Left lobe of liver (tissue), 2 donors: ENCODE measurements around the gene PON2. TPM values are rescaled to one million over a fixed set of nuclear protein-coding genes. Genes with fewer than 3 reads are reported as not detected.
A peak's percentile ranks its signal among the peaks of the same experiment; 100 is the strongest.

Experiments used
- ATAC-seq: fragments of 200-7000 bp; cut with Tn5 transposase; one replicate; pipeline ENCODE4 v1.9.1; 2020; ENCODE audit warnings: mild to moderate bottlenecking, moderate library complexity
- DNase-seq: peaks from one replicate; pipeline ENCODE4 v3.0.0-alpha.2; 2020; ENCODE audit warnings: low spot score
- total RNA-seq: library from RNA; stranded (reverse); gene quantifications from one replicate; pipeline ENCODE4 v1.2.1, GENCODE V29; 2021
- donor health status: DM: no; HTN: no; CAD: no; lungs with moderate emphysema.
- donor health status: DM: no; HTN: yes; CAD: no.

PON2 gene
- total RNA-seq, 1 donor from 2014 or later, result 86.1 TPM

DNA sequence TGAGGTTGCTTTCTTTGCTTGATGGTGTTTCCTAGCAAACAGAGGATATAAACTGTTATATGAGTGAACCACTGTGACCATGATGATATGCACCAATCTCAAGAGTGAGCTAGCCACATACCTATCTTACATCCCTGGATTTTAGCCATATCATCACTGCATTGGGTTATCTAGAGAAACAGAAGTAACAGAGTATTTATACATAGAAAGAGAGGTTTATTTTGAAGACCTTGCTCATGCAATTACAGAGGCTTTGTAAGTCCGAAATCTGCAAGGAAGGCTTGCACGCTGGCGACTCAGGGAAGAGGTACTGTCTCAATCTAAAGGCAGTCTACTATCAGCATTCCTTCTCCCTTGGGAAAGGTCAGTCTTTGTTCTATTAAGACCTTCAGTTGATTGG lies 11.8 kb upstream of the PON2 start:
- no peak for ATAC-seq
- DNase-seq, result no peak

DNA sequence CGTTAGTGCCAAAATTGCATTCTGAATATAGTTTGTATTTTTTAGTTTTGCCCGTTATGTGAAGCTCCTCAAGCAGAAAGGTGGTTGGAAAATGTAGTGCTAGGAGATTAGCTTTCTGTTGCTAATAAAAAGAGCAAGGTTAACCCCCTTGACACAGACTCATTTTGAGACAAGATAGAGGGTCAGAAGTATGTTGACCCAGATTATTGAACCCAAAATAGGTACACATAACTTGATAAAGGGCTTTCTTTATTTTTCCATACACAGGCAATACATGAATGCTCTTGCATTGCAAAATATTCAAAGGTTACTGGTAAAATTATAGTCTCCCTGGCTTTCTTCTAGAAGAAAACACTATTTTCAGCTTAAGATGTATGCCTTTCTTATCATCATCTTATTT lies 10.0 kb upstream of the PON2 start:
- no peak for DNase-seq
- ATAC-seq, result no peak

DNA sequence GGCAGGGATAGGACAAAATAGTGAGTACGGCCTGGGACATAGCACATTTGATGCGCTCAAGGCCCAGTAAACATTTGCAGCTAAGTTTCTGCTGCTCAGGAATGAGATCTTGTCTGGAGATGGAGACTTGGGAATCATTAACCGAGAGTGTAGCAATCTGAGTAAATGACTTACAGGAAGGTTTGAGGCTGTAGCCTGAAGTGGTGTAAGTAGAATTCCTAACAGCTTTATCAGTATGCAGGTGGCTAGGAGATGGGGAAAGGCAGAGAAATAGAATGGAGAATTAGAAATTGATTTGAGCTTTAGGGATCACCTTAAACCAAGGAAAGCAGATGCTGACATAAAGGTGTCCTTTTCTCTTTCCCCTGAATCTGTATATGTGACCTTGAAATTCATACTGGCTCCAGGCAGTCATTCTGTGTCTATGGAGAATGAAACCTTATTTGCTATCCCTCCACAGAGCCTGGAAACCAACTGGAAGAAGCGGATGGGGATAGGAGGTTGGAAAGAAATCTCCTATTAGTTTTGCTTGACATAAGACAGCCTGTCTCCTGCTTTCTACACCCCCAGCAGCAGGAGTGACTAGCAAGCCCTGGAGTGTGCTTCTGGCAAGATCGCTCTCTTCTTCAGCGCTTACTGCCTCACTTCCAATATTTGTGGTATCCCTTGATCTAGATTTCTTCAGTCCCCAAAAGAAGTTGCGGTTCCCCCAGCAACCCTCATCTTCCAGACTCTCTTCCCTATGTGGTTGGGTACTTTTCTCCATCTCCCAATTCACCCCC lies 6.4 kb upstream of the PON2 start:
- ATAC-seq, result peak; percentile 62
- DNase-seq, result no peak

DNA sequence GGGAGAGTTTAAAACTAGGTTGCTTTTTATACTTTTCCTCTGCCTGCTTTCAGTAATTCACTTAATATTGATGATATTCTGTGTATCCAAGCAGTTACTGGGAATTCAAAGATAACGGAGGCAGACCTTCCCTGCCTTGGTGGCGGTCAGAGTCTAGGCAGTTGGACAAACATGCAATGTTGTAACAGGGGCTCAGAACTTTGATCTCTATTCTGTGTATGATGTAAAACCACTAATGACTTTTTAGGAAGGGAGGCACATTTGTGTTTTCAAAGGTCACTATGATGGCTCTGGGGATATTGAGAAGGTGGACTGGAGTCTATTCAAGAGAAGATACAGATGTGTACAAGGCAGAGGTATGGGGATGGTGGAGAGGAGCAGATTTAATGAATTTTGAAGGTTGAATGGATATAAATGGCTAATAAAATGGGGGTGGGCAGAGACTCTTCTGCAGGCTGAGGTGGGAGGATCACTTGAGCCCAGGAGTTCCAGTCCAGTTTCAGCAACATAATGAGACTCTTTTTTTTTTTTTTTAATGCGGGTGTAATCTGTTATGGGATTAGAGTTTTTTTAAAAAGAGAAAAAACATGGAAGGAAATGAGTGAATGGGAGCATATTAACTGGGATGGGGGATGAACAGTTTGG lies 5.7 kb upstream of the PON2 start:
- ATAC-seq, result peak; percentile 85
- peak; percentile 81 for DNase-seq

DNA sequence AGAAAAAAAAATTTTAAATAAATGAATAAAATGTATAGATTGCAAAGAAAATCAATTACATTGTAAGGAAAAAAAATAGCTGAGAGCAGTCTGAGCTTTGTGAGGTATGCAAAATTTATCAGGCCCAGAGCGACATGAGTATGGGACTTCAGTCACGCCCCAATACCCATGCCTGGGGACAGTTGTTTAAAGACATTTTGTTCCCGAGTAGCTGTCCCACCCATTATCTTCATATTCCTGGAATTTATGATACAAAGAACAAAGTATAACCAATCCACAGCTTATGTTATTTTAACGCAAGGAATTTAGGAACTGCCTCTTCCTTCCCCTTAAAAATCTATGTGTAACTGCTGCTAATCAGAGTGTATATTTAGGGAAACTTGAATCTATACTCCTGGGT lies 1.6 kb upstream of the PON2 start:
- DNase-seq (no peak), ATAC-seq (no peak)

DNA sequence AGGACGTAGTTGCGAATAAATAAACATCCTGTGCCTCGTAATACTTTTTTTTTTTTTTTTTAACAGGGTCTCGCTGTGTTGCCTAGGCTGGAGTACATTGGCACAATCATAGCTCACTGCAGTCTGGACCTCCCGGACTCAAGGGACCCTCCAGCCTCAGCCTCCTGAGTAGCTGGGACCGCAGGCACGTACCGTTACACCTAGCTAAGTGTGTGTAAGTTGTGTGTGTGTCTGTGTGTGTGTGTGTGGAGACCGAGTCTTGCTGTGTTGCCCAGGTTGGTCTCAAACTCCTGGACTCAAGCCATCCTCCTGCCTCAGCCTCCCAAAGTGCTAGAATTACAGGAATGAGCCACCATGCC lies 573 bp upstream of the PON2 start:
- ATAC-seq, result no peak
- no peak for DNase-seq

DNA sequence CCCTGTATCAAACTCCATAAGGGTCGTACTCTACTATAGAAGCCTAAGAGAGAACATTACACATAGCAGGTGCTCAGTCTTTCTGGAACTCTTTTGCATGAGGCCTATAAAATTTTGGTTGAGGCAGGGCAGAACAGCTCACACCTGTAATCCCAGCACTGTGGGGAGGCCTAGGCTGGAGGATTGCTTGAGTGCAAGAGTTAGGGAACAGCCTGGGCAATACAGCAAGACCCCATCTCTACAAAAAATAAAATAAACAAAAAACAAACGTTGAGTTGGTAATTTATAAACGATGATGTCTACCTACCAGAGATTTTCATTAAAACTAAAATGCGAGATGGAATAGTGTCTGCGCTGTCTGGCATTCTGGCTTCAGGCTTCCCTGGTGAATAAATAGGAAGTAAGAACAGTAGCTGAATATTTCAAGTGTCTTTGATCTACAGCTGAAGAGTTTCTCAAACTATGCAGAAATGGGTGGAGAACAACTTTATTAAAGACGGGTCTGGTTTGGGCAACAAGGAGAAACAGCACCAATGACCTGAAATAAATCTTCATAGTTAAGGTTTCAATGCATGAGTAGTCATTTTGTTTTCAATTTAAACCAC lies 774 bp downstream of the PON2 start:
- DNase-seq (no peak), ATAC-seq (peak; percentile 1)

DNA sequence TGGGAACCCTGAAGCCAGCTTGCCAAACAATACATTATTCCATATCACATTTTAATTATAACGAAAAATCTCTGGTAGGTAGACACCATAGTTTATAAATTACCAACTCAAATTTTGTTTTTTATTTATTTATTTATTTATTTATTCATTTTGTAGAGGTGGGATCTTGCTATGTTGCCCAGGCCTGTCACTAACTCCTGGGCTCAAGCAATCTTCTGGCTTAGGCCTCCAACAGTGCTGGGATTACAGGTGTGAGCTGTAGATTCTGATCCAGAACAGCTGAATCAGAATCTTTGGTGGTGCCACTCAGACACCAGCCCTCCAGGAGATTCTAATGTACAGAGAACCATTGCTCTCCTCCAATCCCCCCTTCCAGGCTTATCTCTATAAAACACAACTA lies 1.7 kb downstream of the PON2 start:
- DNase-seq (no peak), ATAC-seq (no peak)

DNA sequence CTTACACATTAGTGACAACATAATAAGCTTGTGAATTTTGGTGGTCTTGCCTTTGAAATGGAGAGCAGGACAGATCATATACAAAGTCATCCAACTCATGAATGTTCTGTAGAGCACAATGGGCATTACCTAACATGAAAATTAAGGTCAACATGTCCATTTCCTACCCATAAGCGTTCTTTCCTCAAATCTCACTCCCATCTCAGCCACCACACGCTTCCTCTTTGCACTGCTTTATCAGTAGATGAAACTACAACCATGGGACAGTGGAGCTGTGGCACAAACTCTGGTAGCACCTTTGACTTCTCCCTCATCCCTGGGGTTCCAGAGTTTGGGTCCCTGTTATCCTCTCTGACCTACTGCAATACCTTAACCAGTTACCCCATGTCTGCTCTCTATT lies 2.2 kb downstream of the PON2 start:
- no peak for DNase-seq

DNA sequence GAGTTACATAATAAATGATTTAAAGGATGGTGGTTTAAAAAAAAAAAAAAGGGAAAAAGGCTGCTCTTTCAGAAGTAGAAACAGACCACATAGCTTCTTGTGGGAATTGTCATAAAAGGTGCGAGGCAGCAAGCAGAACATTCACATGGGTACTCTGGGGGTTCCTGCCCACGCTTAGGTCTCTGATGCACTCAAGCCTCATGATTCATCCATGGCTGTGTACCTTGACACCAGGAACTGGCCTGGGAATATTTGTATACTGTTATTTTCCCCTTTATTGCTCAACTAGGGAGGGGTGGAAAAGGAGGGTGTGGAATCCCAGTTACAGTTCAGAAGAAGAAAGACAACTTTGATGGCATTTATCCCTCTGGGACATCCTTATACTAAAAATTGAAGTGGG lies 4.0 kb downstream of the PON2 start:
- ATAC-seq (peak; percentile 9), DNase-seq (no peak)

More for the DNA sequence above, 2.2 kb downstream of the PON2 start:
- ATAC-seq, result no peak

DNA sequence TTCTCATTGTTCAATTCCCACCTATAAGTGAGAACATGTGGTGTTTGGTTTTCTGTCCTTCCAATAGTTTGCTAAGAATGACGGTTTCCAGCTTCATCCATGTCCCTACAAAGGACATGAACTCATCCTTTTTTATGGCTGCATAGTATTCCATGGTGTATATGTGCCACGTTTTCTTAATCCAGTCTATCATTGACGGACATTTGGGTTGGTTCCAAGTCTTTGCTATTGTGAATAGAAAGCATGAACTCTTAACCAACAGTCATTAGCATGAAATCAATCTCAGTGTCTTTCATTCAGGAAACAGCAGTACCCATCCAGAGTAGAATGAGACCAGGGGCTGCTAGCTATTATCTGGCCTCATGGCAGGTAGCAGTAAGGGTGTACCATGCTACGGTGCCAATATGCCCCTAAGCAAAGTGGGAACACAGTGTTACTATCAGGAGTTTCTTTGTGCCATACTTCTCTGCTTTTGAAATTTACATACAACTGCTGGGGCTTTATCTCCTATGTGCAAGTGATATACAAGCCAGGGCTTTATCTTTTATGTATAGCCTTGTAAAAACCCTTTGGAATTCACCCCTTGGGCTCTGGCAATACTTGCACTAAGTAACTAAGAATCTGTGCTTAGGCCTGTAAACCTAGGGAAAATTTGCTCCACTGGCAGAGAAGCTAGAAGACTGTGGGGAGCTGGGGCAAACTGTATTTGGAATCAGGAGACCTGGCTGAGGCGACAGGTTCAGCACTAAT lies 5.4 kb downstream of the PON2 start:
- no peak for ATAC-seq
- DNase-seq, result no peak

DNA sequence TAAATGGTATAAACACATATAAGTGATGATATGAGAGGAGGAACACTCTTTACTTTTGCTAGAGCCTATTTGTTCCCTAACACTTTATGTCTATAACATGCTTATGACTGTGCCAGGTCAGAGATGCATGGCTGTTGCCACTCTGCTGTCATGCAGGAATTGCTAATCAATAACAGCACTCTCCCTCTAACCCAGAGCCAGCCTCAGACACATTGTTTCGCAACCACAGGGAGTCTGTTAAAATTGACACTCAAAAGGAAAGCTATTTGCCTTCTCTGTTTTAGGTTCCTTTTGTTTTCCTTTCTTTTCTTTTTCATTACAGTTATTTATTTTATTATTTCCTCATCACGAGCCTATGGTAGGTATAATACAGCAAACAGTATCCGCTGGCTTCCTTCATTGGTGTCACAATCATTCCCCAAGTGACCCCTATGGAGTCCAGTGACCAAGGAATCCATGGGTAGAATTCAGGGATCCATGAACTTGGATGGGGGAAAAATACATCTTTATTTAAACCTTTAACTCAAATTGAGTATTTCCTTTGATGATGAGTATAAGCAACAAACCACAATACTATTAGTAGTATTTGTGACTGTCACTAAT lies 6.8 kb downstream of the PON2 start:
- ATAC-seq, result peak; percentile 75
- no peak for DNase-seq

DNA sequence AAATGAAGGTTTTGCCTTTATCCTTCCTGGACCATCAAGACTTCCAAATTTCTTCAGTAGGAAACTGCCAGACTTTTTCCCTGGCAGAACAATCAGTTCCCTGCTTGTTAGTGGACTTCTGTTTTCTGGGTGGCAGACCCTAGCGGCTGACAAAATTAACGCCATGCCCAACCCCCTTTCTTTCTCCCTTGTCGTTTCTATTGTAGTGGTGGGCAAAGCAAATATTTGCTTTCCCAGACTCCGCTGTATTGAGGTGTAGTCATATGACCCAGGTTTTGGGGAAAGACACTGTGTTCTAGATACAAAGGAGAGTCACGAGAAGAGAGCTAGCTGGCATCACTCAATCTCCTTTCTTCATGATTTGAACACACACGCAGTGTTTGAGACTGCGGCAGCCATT lies 7.7 kb downstream of the PON2 start:
- DNase-seq (no peak), ATAC-seq (no peak)

DNA sequence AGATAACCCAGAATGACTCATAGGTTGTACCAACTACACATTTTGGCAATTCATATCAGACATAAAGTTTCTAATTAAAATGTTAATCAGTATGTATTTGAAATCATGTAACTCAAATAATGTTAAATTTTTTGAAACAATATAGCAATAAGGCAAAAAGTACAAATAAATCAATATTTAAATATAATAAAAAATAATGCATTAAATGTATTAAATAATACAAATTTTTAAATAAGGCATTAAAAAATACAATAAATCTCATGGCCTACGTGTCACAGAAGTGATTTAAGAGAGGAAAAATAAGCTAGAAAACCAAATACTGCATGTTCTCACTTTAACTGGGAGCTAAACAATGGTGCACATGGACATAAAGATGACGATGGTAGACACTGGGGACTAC lies 9.1 kb downstream of the PON2 start:
- DNase-seq (no peak), ATAC-seq (no peak)

DNA sequence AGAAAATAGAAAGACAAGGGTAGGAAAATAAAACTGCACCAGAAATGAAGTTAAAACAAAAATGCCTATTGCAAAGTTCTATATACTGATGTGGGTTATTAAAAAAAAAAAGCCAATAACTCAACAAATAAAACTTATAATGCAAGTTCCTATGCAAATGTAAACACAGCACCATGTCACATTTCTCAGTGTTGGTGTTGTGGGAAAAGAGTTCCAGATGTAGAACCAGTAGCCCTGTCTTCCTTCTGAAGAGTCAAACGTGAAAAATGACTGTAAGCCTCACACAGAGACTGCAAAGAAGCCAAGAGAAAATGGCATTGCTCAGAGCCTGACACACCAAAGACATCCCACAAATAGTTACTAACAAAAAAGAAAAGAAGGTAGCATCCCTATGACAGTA lies 10.1 kb downstream of the PON2 start:
- ATAC-seq (no peak), DNase-seq (no peak)

DNA sequence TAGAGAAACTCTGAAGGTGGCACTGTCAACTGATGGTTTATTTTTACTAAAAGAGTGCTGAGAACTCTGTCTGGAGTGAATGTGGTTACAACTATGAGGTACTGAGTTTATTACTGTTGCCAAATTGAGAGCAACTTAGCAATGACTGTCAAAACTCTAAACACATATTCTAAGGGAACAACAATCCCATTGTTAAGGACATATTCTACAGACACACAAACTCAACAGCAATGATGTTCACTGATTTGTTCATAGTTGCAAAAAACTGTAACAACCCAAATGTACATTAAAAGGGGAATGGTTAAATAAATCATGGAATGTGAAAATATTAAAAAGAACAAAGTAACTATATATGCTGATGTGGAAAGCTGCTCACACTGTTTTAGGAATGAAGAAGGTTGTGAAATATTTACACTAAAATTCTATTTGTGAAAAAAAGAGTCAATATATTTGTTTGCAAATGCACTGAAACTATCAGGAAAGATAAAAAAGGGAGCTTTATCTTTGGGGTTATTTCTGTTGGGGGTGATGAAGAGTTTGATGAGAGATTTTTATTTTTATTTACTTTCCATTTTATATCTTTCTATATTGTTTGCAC lies 12.9 kb downstream of the PON2 start:
- ATAC-seq (peak; percentile 43), DNase-seq (no peak)

DNA sequence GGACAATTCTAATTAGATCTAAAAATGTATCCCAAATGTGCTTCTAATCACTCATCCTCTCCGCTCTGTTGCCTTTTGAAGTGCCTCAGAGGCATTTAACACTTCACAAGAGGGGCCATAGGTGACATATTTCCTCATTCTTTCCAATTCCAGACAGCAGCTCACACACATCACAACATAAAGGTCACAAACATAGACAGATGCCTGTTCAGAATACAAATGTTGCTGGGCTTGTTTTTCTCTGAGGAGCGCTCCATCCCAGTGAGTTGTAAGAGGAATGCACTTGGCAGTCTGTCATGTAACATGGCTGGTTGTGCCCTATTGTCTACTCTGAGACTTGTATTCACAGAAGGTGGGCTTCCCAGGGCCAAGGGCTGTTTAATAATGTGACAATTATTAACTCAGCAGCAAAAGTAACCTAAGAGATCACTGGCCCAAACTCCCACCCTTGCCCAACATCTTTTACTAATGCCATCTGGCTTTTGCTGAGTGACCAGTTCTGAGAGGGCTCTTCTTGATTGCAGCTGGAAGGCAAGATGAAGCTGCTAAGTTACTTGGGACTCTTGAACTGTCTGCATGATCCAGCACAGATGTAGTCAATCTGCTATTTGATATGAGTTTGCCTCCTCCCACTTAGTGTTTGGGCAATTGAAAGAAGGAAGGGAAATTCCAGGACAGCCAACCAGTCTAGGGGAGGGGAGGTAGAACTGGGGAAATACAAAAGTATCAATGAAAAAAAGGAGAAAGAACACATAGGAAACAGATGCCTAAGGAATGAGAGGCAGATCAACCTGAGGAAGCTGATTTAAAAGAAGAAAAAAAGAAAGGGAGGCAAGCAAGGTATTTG lies 13.6 kb downstream of the PON2 start:
- ATAC-seq (peak; percentile 65), DNase-seq (no peak)

DNA sequence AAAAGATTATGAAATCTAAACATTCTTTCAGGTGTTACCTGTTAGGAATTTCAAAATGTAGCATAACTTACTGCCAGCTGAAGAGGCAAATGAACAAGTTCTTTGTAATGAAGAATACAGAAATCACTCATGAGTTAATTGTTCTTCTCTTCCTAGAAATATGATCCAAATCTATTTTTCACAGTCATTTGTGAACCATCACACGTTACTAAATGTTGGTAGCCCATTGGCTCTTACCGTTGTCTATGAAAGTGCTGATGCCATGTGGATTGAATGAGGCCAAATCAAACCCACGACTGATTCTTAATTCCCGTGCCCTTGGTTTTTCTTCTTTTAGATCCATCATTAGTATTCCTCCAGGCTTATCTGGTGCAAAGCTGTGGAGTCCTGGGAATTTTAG lies 22.8 kb downstream of the PON2 start:
- DNase-seq (no peak), ATAC-seq (no peak)

DNA sequence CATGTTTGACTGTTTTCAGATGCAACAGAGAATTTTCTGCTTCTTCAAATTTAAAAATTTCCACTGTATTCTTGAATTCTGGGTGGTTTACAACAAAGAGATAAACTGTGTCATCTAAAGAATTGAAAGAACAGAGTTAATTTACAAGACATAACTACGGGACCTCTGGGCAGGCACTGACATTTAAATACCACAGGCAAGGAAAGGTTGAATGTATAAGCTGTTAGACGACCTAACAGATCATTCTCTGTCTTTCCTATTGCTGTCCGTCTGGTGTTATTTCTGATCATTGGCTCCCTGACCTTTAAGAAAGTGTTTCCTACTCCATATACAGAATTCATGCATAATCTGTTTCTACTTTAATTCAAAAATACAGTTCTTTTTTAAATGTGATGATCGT lies 23.2 kb downstream of the PON2 start:
- ATAC-seq (no peak), DNase-seq (no peak)

DNA sequence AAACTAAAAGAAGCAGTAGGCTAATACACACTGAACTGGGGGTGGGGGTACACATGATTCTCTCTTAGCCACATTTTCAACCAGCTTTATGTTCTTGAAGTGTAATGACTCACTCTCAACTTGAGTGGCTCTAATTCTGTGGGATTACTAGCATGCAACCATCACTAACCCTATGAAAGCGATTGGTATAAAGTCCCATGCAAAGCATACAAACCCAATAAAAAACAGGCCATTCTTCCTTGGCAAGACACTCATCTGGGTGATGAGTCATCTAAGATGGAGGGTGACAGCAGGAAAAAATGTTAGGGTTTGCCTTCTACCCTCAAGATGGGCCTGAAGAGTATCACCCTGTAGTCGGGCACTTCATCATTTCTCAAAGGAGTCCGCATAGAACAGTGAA lies 23.8 kb downstream of the PON2 start:
- no peak for ATAC-seq
- DNase-seq, result no peak
